ENCODE measurements around the gene DYRK1B.

Gene DYRK1B

GRCh38 chr19:39811064-39811463, 22.9 kb downstream of the DYRK1B start:
- no peak for TF ChIP-seq CTCF (IDR thresholded peaks at IDR 0.05)

- no peak for TF ChIP-seq CTCF (IDR thresholded peaks at IDR 0.05)
These were observed 23.5 kb downstream of the DYRK1B start for GRCh38 chr19:39810424-39810823.

GRCh38 chr19:39809368-39809767, 24.6 kb downstream of the DYRK1B start:
- no peak for TF ChIP-seq CTCF (IDR thresholded peaks at IDR 0.05)

GRCh38 chr19:39807846-39808364, 26.1 kb downstream of the DYRK1B start:
- no peak for TF ChIP-seq CTCF (IDR thresholded peaks at IDR 0.05)

- TF ChIP-seq CTCF (IDR thresholded peaks at IDR 0.05): no peak
These were observed 28.9 kb downstream of the DYRK1B start for GRCh38 chr19:39805104-39805503.

- TF ChIP-seq CTCF (IDR thresholded peaks at IDR 0.05): no peak
These were observed 31.0 kb downstream of the DYRK1B start for GRCh38 chr19:39802958-39803357.

GRCh38 chr19:39797083-39797482, 36.9 kb downstream of the DYRK1B start:
- TF ChIP-seq CTCF (IDR thresholded peaks at IDR 0.05): no peak

- no peak for TF ChIP-seq CTCF (IDR thresholded peaks at IDR 0.05)
These were observed 37.9 kb downstream of the DYRK1B start for GRCh38 chr19:39796000-39796498.
